Muscle of arm (tissue), 12 donors: ENCODE data around the gene SSR3. TPM values are rescaled to one million over a fixed set of nuclear protein-coding genes. Genes with fewer than 3 reads are reported as not detected.

Experiments
- DNase-seq: peaks from one replicate; pipeline ENCODE4 v3.0.0-alpha.2; 2013
- polyA plus RNA-seq, 12 donors: library from polyadenylated mRNA; unstranded; fragments of 120-200 nt; gene quantifications; one replicate each; pipeline ENCODE4 v1.2.1, GENCODE V29; 2013; ENCODE audit not compliant: insufficient read length in 12 of 12

Gene SSR3
- polyA plus RNA-seq, 12 donors: 77.1 to 608 (median 110) TPM

- DNase-seq: no peak
Observed at GRCh38 chr3:156497326-156497725, 57.6 kb downstream of the SSR3 start.

GRCh38 chr3:156495816-156496215 is 59.1 kb downstream of the SSR3 start:
- no peak for DNase-seq

- DNase-seq: no peak
Observed at GRCh38 chr3:156493887-156494286, 61.0 kb downstream of the SSR3 start.

- no peak for DNase-seq
Observed at GRCh38 chr3:156492801-156493261, 62.1 kb downstream of the SSR3 start.

GRCh38 chr3:156491192-156491591 is 63.7 kb downstream of the SSR3 start:
- DNase-seq: no peak

Other genes with a start within 250 kb of the SSR3 start
- 10 to 100 TPM in 4 of 12 donors, 1 to 10 TPM in 7, not detected in 1; 7.9 to 18.6 (median 9.7) TPM for gene TIPARP, start 119.5 kb upstream of the SSR3 start, polyA plus RNA-seq